MM.1S (cell line): ENCODE results near the gene CCDC192.

ENCODE experiments used
- CTCF ChIP-seq: fragments of 300-600 bp; sonication (generic); IDR thresholded peaks from 2 replicates; pipeline ENCODE4 v1.5.1; 2016; ENCODE audit warnings: antibody characterized with exemption, low read length, mixed read lengths
- EZH2 ChIP-seq: fragments of 300-600 bp; sonication (generic); optimal IDR thresholded peaks from 2 replicates; pipeline ENCODE3; 2017; ENCODE audit warnings: low read depth, mild to moderate bottlenecking, antibody characterized with exemption, low read length, mixed read lengths
- EZH2phosphoT487 ChIP-seq: fragments of 300-600 bp; sonication (generic); IDR thresholded peaks from 2 replicates; pipeline ENCODE4 v1.6.1; 2018; ENCODE audit warnings: antibody characterized with exemption, low read length

- no peak for TF ChIP-seq CTCF
- TF ChIP-seq EZH2phosphoT487, result no peak
- no peak for TF ChIP-seq EZH2
Measured at GRCh38 chr5:127923804-127924570, 220.8 kb downstream of the CCDC192 start.
